ENCODE data around the gene EPHB1.

Gene EPHB1

DNA sequence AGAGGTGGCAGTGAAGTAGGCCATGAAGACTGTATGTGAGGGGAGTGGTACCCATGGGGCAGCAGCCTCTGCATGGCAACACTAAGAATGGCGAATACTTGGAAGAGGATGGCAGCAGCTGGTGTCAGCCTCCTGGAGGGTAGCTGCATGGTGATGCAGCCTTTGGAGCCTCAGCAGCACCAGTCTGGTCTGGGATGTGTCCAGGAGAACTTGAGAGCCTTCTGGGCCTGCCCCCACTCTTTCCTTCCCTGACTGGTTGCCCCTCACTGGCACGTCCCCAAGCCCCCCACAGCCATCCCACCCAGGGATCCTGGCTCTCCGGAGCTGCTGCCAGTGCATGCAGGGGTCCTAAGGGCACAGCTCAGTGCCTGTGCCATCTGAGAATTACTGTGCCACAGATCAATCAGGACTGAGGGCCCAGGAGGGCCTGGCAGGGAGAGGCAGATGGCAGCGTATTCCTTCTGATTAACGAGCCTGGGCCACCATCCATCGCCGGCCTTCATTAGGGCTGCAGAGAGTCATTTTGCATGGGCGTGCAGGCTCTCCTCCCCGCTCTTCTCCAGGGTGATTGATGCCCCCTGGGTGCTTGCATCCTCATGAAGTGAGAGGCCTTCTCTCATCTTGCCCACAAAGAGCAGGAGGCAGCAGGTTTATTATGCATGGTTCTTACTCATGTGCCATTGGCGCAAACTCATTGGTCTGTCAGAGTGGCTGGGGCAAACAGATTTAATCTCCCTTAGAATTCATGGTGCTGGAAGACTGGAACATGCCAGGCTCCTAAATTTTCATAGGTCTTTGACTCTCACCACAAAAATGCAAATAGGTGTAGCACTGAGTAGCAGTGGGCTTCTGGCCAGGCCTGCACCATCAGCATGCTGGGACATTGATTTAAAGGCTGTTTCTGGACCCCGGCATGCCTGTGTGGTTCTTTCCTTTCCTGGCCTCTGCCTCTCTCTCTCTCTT is 116.8 kb downstream of the EPHB1 start:
- DNase-seq (ENCODE audit: low spot score), result no peak

DNA sequence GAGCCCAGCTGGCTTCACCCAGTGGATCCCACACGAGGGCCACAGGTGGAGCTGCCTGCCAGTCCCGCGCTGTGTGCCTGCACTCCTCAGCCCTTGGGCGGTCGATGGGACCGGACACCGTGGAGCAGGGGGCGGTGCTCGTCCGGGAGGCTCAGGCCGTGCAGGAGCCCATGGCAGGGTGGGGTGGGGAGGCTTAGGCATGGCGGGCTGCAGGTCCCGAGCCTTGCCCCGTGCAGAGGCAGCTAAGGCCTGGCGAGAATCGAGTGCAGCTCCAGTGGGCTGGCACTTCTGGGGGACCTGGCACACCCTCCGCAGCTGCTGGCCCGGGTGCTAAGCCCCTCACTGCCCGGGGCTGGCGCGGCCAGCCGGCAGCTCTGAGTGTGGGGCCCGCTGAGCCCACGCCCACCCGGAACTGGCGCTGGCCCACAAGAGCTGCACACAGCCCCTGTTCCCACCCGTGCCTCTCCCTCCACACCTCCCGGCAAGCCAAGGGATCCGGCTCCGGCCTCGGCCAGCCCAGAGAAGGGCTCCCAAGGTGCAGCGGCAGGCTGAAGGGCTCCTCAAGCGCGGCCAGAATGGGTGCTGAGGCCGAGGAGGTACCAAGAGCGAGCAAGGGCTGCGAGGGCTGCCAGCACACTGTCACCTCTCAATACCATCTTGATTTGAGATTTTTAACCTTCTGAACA is 121.4 kb downstream of the EPHB1 start:
- DNase-seq (ENCODE audit: low spot score), result no peak

DNA sequence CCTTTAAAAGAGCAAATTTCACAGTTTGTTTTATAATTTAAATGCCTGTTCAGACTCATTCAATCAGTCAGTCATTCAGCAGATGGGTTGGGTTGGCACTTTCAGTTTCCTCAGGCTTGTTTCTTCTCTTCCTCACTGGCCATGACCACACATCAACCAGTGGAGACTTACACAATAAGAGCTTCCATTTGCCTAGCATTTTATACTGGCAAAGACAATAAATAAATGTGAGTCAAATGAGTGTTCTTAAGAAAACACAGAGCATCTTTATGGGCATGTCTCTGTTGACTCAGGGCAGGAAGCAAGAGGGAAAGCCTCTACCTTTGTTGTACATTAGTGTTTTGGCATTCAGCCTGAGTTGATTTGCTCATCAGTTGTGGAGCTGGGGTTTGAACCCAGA is 122.6 kb downstream of the EPHB1 start:
- DNase-seq (ENCODE audit: low spot score), result no peak

DNA sequence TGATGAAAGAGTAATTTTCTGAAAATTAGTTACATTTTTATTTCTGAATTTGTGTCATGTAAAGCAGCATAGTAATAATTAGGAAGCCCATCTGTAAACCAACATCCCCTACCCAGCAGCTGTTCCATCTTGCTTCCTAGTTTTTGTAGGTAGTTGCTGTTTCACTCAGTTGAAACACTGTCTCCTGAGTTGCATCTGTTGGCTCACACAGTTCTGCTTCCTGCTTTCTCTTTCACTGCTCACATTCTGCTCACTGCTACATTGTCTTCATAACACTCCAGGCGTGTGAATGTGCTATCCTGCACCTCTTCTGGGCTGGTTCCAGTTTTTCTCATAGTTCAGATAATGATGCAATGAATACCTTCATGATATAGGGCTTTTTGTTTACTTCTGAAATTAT is 123.4 kb downstream of the EPHB1 start:
- no peak for DNase-seq (ENCODE audit: low spot score)

DNA sequence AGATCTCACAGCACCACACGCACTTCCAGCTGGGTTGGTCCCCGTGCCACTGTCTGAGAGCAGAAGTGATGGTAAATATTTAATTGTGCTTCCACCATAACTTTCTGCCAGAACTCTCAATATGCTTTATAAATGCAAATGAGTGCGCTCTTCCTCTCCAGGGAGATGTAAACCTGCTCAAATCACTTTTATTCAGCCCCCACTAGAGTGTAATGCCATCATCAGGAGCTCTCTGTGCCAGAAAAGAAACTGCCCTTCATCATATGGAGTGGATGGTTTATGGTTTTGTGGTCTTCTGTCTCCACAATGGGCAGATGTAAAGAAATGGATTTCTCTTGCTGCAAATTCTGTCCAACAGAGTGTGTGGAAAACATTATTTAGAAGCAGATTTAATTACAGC is 127.0 kb downstream of the EPHB1 start:
- no peak for DNase-seq (ENCODE audit: low spot score)

DNA sequence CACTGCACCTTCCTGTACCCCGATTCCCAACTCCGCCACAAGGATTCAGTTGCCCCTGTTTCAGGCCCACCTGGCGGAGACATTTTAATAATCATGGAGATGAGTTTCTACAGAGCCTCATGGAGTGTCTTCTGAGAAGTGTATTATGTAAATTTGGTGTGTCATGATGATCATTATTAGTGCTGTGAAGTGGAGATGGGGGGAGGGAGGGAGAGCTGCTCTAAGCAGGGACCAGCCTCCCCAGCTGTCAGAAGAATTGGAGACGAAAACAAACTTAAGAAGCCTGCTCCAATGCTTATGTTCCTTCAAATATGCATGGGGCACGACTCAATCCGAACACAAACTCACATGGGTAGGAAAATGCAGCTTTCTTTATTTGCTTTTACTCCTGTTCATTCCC is 127.8 kb downstream of the EPHB1 start:
- no peak for DNase-seq (ENCODE audit: low spot score)

DNA sequence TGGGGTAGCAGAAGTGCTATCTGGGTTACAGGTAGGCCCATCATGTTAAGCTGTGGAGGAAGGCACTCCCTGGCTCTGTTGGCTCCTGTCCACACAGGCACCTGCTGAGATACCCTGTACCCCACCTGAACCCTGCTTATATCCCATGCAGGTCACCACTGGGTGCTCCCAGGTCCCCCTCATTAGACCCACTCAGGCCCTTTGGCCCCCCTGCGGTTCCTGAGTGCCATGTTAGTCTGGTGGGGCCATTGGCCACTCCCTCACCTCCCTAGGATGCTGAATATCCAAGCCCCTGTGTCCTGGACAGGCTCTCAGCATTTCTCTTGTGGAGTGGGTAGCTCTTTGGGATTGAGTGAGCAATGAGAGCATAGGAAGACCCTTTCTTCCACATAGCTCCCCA is 128.2 kb downstream of the EPHB1 start:
- no peak for DNase-seq (ENCODE audit: low spot score)

DNA sequence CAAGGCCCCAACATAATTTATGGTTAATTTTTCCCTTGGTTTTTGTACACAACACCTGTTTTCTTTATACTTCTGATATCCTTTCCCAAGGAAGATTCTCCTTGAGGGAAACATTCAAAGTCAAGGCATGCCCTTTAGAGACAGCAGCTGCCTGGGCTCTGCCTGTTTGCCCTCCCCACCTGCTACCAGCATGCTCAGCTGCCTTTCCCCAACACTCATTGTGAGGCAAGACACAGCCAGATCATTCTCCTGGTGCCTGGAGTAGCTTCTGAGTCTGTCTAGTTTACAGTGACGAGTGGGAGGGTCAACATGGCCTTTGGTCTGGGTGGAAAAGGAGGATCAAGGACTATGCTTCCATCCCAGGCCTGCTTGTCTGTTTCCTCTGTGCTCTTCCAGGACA is 132.5 kb downstream of the EPHB1 start:
- no peak for DNase-seq (ENCODE audit: low spot score)

DNA sequence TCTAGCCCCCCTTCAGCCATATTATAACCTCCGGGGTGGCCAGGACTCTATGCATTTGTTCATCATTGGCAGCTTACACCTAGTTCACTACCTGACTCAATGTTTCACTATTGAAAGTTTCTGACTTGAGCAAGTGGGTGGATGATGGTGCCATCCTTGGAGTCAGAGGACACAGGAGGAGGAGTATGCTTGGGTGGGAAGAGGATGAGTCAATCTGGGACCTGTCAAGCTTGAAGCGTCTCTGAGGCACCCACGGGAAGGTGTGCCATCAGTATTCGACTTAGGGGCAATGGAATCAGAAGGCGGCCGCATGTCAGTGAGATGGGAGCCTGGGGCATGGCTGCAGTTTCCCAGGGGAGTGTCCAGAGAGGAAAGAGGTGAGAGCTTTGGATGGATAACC is 133.3 kb downstream of the EPHB1 start:
- DNase-seq (ENCODE audit: low spot score), result no peak

DNA sequence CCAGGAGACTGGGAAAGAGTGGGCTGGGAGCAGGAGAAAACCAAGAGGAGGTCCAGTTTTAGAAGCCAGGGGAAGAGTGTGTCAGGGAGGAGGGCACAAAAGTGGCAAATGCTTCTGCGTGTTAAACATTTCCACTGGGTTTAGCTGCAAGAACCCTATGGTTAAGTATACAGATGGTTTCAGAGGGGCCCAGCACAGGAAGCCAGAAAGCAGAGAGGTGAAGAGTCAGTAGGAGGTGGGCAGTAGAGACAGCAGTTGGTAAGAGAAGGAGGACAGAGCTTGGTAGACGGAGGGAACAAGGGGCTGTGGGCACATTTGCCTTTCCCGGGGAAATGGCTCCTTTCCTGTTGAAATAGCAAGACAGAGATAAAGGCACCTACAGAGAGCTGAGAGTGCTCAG is 133.8 kb downstream of the EPHB1 start:
- DNase-seq (ENCODE audit: low spot score), result no peak

DNA sequence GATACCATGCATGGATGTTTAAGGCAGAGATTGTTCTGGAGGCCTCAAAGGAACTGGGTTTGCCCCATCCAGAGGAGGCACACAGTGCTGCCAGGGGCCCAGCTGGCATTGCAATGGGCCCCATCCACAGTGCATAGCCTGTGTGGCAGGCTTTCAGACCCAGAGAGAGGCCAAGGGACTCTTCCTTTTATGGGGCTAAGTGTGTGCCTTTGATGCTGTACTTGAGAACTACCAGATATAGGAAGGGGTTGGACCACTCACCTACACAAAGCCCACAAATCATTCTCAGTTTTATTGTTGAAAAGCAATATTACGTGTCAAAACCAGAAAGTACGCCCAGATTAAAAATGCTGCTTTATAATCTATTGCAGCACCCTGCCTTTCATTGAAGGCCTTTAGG is 134.9 kb downstream of the EPHB1 start:
- no peak for DNase-seq (ENCODE audit: low spot score)

DNA sequence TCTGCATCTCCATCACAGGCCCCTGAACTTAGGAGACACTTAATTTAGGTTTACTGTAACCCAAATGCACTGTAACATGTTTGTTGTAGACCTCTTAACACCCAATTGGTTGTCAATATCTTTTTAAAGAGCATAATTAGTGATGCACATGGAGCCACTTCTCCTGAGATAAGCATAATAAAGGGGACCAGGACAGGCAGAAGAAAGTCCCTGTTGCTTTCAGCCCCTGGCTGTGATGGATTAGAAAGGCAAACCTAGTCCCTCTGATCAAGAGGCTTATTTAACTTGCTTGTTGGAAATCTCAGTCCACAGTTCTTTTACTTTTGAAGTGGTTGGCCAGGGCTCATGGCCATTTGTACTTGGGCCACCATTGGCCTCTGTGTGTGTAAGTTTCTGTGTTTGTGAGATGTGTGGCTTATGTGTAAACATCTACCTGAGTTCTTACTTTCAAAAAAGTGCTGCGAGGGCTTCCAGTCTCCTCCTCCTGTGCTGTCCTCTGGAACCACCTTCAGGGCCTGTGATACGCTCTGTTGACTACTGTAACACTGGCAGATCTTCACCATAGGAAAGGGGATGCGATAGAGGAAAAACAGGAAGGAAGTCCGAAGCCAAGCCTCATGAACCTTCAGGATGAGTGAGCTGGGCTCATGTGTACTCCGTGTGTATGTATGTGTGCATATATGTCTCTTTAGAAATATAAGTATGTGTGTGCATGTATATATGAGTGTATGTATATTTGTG is 136.2 kb downstream of the EPHB1 start:
- no peak for DNase-seq (ENCODE audit: low spot score)

DNA sequence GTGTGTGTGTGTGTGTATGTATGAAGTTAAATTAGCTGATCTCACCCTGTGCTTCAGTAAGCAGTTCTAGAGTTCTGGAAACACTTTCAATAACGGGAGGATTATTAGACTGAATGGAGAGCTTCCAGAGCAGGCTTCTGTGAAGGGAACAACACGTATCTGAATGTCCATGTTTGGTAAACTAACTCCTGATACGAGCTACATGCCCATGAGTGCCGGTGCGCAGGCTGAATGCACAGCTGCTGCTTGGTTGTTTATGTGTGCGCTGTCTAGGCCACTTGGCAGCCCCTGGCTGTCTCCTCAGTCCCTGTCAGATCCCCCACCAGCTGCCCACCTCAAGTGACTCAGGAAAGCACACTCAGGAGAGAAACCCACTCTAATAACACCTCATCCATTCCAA is 137.0 kb downstream of the EPHB1 start:
- no peak for DNase-seq (ENCODE audit: low spot score)

DNA sequence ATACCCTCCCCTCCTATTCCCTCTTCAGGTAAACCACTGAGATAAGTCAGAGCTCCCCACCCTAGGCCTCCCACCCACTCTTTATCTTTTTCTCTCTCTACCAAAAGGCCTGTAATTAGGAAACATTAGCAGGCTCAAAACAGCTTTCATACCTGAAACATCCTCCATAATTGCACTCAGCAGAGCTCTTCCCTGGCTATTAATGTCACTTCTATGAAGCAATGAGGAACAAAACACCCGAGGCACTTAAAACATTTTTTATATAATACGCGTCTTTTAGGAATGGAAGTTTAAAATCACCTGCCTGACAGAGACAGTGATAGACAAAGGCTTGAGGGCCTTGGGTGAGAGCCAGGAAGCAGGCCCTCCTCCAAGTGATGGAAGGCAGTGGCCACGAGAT is 138.9 kb downstream of the EPHB1 start:
- DNase-seq (ENCODE audit: low spot score), result no peak

DNA sequence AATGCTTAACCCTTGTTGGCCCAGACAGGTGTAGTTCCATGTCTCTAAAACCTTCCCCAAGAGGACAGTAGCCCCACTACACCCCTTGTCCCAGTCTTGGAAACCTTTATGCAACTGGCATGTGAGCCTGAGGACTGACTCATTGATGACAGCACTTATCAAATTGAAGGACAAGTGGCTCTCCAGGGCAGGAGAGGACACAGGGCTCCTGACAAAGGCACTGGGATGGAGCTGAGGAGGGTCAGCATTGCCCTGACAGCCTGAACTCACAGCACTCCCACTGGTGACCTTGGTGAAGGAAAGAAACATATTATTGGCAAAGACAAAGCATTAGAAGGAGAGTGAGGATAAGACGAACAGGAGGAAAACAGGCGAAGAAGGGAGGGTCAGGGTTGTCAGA is 139.9 kb downstream of the EPHB1 start:
- DNase-seq (ENCODE audit: low spot score), result no peak

DNA sequence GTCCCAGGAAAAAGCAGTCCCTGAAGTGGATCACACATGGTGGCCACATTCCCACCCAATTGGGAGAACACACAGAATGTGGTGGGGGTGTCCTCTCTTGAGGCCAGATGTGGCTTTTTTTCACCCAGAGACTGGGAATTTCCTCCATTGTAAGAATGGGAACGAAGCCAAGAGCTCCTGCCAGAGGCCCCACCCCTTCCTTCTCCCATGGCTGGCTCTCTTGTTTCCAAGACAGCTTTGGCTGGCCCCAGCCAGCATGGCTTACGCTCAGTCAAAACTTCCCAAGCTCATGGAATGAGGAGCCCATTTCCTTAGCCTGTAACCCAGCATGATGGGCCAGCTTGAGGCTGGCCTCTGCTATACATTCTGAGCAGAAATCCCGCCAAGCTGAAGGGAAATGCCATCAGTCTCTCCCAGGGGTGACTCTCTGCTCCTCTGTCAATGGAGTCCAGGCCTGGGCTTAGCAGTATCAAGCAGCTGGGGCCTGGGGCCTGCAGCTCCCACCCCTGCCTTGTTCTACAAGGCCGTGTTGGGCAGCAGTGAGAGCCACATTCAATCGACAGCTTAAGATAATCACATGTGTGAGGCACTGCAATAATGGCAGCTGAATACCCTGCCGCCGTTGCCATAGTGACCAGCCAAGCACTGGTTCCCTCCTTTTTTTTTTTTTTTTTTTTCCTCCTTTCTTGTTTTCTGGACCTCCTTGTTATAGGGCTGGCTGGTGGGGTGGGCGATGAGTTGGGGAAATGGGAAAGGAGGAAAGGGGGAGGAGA is 142.4 kb downstream of the EPHB1 start:
- no peak for DNase-seq (ENCODE audit: low spot score)

DNA sequence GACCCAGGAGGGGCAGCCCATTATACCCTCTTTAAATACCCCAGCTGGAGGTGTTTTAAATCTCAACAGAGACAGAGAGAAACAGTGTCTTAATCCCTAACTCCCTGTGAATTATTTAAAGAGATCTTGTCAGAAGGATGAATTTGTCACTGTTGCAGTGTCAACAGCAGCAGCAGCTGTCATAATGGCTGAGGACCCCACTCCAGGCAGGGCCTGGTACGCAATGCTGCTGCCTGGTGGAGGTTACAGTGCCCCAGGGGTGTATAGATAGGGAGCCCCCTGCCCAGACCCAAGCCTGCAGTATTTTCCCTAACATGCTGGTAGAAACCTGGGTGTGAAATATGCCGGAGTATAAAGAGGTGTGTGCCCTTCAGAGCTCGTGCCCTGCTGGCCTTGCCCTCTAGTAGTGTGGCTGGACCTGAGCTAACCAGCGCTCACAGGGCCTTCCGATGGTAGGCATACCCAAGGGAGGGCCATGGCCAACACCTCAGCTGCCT is 143.0 kb downstream of the EPHB1 start:
- DNase-seq (ENCODE audit: low spot score), result no peak

DNA sequence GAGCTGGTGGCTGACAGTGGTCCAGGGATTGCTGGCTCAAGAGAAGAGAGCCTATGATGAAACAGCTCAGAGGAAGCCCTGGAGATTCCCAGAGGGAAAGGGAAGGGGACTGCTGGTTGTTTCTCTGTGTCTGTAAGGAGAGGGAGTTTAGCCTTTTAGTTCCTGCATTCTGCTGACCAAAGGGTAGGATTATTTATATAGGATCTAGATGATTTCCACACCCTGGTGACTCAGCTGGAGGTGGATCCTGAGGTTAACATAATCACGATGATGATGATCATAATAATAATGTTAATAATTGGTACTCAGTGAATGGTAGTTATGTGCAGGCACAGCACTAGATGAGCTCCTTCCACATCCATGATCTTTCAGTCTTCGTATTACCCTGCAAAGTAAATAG is 144.9 kb downstream of the EPHB1 start:
- DNase-seq (ENCODE audit: low spot score), result no peak

DNA sequence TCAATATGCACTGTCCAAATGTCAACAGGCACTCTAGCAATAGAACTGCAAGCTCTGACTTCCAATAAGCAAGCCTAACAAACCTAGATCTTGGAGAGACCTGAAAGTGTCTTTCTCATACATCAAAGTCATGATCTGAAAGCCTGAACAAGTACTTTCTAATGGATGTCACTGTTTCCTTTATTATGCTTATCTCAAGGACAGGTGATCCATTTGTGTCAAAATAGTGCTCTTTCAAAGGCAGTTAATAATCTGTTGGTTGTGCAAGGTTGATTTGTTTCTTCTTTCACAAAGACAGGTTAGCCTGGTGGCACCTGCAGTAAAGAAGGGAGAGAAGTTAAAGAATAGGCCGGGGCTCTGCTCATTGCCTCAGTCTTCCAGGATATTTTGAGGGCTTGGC is 146.8 kb downstream of the EPHB1 start:
- no peak for DNase-seq (ENCODE audit: low spot score)

DNA sequence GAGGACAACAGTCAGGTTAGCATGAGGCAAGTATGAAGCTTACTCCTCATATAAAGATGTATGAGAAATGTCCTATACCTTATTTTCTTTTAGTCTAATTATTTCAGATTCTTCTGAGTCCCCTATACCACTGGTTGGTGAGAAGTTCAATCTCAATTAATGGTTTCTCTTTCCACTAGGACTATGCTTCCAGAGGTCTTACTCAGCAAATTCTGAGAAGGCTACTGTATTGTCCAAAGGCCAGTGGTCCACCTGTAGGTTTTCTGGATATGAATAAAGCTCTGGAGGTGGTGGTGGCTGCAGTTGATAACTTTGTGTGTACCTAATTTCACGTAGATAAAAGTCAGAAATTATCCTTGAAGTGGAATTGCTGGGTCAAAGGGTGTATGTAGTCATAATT is 149.4 kb downstream of the EPHB1 start:
- no peak for DNase-seq (ENCODE audit: low spot score)

DNA sequence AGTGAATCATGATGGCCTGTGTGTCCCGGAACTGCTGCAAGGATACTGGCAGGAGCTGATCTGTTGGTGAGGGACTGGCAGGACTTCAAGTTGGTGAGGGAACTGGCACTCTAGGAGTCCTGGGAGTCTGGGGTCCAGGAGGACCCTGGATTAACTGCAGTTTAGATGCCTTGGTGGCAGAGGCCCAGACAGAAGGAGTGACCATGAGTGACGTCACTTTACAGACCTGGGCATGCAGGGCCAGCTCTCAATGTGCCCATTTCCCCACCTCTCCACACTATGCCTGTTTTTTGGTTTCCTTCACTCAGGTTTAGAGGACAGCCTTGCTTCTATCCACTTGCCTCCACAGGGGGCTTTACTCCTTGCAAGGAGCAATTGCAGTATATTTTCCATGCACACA is 154.1 kb downstream of the EPHB1 start:
- DNase-seq (ENCODE audit: low spot score), result no peak

DNA sequence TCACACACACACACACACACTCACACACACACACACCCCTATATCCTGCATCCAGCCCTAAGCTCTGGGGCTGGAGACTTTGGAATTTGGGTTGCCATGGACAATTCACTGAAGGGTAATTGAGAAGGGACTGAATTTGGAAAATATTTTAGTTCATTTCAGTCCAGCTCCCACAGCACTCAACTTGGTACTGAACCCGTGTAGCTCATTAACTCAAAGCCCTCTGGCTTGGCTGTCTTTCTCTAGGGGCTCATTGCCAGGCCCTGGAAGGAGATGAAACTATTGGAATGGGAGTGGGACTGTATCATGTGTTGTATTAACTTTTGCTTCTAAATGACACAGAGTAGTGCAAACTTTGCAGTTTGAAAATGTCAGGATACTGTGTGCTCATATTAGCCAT is 157.3 kb downstream of the EPHB1 start:
- no peak for DNase-seq (ENCODE audit: low spot score)

Measured in D341Med (cell line).